Esophagus muscularis mucosa (tissue), 4 donors: Measurements from ENCODE around the gene POGK. TPM values are rescaled to one million over a fixed set of nuclear protein-coding genes. Genes with fewer than 3 reads are reported as not detected.
"Not testable (repeated sequence)": the region's sequence is repeated elsewhere in the genome, so short reads cannot be mapped to it uniquely, and the experiment has no call there.

Experiments used
- DNase-seq: peaks from one replicate; pipeline ENCODE4 v3.0.0-alpha.2; 2017; ENCODE audit errors: extremely low spot score
- H3K27ac ChIP-seq, 4 donors: fragments of 200-600 bp; sonication (generic); replicated peaks in 1 of 4; 1 replicate in 3 of 4; 2 replicates in 1 of 4; pipeline ENCODE4 v1.5.1; 2016 to 2019; ENCODE audit warnings: mild to moderate bottlenecking in 1 of 4
- H3K27me3 ChIP-seq, 4 donors: fragments of 200-600 bp; sonication (generic); one replicate each; pipeline versions ENCODE4 v1.5.1 to v1.6.0; 2016 to 2019
- H3K36me3 ChIP-seq, 4 donors: fragments of 200-600 bp; sonication (generic); one replicate each; pipeline ENCODE4 v1.5.1; 2016 to 2019
- H3K4me1 ChIP-seq, 4 donors: fragments of 200-600 bp; sonication (generic); one replicate each; pipeline ENCODE4 v1.5.1; 2016 to 2019
- H3K4me3 ChIP-seq, 4 donors: fragments of 200-600 bp; sonication (generic); 1 replicate in 2 of 4; 2 replicates in 2 of 4; pipeline ENCODE4 v1.5.1; 2016 to 2019; ENCODE audit warnings: mild to moderate bottlenecking in 4 of 4, moderate library complexity in 1 of 4
- H3K9me3 ChIP-seq, 4 donors: fragments of 200-600 bp; sonication (generic); 1 replicate in 3 of 4; 2 replicates in 1 of 4; pipeline ENCODE4 v1.5.1; 2016 to 2019
- EP300 ChIP-seq: sonication (generic); formaldehyde crosslinking; IDR thresholded peaks from one replicate; pipeline ENCODE4 v1.6.1; 2017; ENCODE audit warnings: antibody characterized with exemption
- POLR2A ChIP-seq: fragments of 450-650 bp; IDR thresholded peaks from one replicate; pipeline ENCODE4 v1.6.1; 2017; ENCODE audit warnings: antibody characterized with exemption, moderate library complexity, mild to moderate bottlenecking, low read depth
- POLR2AphosphoS5 ChIP-seq, 2 donors: sonication (generic); formaldehyde crosslinking; IDR thresholded peaks; one replicate each; pipeline ENCODE4 v1.6.1; 2017; ENCODE audit warnings: antibody characterized with exemption in 2 of 2
- WGBS: methylation state at CpG from one replicate; pipeline ENCODE4 v1.1.5; 2018; 5-methylcytosine and 5-hydroxymethylcytosine counted together
- intact Hi-C: fragments of 100-400 bp; cut with DNase I; formaldehyde crosslinking; loops from one replicate; pipeline ENCODE4 v1.15.1; 2023
- total RNA-seq, 4 donors: library from RNA; depleted of rRNA; stranded (reverse); fragments of >200 nt; gene quantifications; one replicate each; pipeline versions ENCODE4 v1.1.0 to v1.2.1, GENCODE V29; 2016
- TF ChIP-seq, protein P1 (sequence below), 3 experiments: fragments of 200-600 bp in 2 of 3; fragments of 450-650 bp in 1 of 3; sonication (generic) in 2 of 3; IDR thresholded peaks; one replicate each; pipeline ENCODE4 v1.5.1; 2017 to 2019; ENCODE audit warnings: antibody characterized with exemption in 3 of 3, mild to moderate bottlenecking in 2 of 3, moderate library complexity in 1 of 3

POGK gene
- total RNA-seq, 4 donors from 2014 or later: 28.7 to 43.5 (median 36.4) TPM

DNA sequence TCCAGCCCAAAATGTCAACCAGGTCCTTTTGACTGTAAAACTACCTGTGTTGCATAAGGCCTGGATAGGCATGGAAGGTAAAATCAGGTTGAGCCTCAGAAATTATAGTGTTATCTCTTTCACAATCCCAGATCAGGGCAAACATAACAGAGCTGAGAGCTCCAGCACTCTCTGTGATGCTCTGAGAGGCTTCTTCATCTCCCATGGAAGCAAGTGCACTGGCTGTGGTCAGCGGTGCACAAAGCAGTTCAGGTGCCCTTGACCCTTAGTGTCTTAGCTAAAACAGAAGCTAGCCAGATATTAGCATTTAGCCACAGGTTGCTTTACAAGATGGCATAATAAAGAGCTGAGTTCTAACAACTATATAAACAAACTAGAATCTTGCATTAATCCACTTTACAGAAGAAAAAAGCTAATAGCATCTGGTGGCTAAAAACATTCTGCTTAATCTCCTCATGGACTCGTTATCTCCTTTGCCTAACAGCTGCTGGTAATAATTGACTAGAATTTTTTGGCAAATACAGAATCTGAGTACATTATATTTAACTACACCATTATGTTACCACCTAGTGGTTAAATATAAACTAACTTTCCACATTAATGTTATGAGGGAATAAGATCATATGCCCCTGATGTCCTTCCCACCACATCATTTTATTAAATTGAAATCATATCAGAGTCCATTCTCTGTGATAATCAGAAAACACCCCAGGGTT lies 25.6 kb upstream of the POGK start:
- Histone ChIP-seq H3K4me1 (no peaks in the 10 kb centered on the region), H3K9me3 (no peaks in the 10 kb centered on the region), H3K36me3 (no peaks in the 10 kb centered on the region), H3K27ac (no peak overlapping the region), H3K4me3 (no peak overlapping the region), H3K27me3 (peaks cover 0 to 8% (median 0%) of the 10 kb centered on the region in 4 donors)
- DNase-seq: no peak
- intact Hi-C loops: no loop called here
- 48% methylated on average over 2 of the region's 2 CpGs for WGBS
- TF ChIP-seq, protein P1, sequence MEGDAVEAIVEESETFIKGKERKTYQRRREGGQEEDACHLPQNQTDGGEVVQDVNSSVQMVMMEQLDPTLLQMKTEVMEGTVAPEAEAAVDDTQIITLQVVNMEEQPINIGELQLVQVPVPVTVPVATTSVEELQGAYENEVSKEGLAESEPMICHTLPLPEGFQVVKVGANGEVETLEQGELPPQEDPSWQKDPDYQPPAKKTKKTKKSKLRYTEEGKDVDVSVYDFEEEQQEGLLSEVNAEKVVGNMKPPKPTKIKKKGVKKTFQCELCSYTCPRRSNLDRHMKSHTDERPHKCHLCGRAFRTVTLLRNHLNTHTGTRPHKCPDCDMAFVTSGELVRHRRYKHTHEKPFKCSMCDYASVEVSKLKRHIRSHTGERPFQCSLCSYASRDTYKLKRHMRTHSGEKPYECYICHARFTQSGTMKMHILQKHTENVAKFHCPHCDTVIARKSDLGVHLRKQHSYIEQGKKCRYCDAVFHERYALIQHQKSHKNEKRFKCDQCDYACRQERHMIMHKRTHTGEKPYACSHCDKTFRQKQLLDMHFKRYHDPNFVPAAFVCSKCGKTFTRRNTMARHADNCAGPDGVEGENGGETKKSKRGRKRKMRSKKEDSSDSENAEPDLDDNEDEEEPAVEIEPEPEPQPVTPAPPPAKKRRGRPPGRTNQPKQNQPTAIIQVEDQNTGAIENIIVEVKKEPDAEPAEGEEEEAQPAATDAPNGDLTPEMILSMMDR (IDR thresholded peaks at IDR 0.05): no peak
- TF ChIP-seq POLR2A (no peak), POLR2AphosphoS5 (IDR thresholded peaks at IDR 0.05) (no peak), EP300 (no peak)

DNA sequence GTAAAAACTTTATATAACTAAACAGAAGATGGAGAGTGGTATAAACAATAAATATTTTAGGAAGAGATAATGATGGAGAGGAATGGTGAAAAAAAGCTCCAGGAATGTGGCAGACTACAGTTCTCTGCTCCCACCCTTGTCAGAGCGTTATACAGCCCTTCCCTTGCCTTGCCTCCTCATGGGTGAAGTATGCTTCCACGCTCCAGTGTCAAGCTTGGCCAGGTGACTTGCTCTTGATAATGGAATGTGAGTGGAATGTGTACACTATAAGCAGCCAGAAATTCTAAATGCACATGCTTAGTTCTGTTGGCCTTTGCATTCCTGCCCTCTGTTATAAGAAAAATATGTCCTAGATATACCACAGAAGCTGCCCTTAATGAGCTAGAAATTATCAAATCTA lies 24.7 kb upstream of the POGK start:
- 58% methylated on average over 2 of the region's 2 CpGs for WGBS
- Histone ChIP-seq H3K27ac (no peak overlapping the region), H3K4me3 (no peak overlapping the region), H3K27me3 (peaks cover 0 to 8% (median 0%) of the 10 kb centered on the region in 4 donors), H3K36me3 (no peaks in the 10 kb centered on the region), H3K9me3 (peaks cover 0 to 3% (median 1%) of the 10 kb centered on the region in 4 donors), H3K4me1 (no peaks in the 10 kb centered on the region)
- TF ChIP-seq POLR2A (no peak), POLR2AphosphoS5 (IDR thresholded peaks at IDR 0.05) (no peak), EP300 (no peak)
- TF ChIP-seq, protein P1 (IDR thresholded peaks at IDR 0.05): no peak
- DNase-seq: no peak
- intact Hi-C loops: no loop called here

DNA sequence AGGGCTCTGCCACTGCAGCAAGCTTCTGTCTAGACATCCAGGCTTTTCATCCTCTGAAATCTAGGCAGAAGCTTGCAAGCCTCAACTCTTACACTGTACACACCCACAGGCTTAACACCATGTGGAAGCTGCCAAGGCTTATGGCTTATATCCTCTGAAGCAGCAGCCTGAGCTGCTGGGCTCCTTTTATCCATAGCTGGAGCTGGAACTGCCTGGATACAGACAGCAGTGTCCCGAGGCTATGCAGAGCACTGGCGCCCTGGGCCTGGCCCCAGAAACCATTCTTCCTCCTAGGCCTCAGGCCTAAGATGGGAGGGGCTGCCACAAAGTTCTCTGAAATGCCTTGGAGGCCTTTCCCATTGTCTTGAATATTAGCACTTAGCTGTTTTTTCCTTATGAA lies 19.3 kb upstream of the POGK start:
- peaks cover 0 to 20% (median 4%) of the 10 kb centered on the region in 4 donors for H3K9me3 ChIP-seq
- 75% methylated on average over 2 of the region's 2 CpGs for WGBS
- H3K4me1 ChIP-seq: no peaks in the 10 kb centered on the region
- intact Hi-C loops: no loop called here
- H3K27me3 ChIP-seq: peaks cover 0 to 8% (median 0%) of the 10 kb centered on the region in 4 donors
- no peak for TF ChIP-seq EP300
- TF ChIP-seq POLR2A: no peak
- no peak for TF ChIP-seq POLR2AphosphoS5 (IDR thresholded peaks at IDR 0.05)
- TF ChIP-seq, protein P1 (IDR thresholded peaks at IDR 0.05): no peak
- no peaks in the 10 kb centered on the region for H3K36me3 ChIP-seq
- no peak overlapping the region for H3K27ac ChIP-seq
- no peak overlapping the region for H3K4me3 ChIP-seq
- DNase-seq: peak; percentile 42

DNA sequence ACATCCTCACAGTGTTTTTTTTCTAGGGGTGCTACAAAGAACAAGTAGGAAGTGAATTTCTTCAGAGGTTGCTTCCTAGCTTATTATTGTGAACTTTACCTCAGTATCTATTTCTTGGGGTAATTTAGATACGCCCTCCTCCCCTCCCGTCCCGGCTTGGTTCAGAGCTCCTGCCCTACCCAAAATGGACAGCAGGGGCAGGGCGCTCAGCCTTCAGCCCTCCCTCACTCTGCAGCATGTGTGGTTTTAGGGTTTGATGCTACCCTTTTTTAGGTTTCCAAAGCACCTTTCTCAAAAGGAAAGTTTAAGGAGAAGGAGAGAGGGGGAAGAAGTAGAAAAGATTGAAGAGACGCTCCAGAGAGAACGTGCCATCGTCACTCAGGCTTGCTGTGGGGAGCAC lies 16.9 kb upstream of the POGK start:
- no peak overlapping the region for H3K4me3 ChIP-seq
- no peak overlapping the region for H3K27ac ChIP-seq
- intact Hi-C loops: no loop called here
- DNase-seq: no peak
- H3K9me3 ChIP-seq: peaks cover 0 to 20% (median 4%) of the 10 kb centered on the region in 4 donors
- TF ChIP-seq POLR2A: no peak
- TF ChIP-seq, protein P1 (IDR thresholded peaks at IDR 0.05): peak in 2 of 3 experiments; percentile 6 to 19
- no peaks in the 10 kb centered on the region for H3K27me3 ChIP-seq
- H3K36me3 ChIP-seq: no peaks in the 10 kb centered on the region
- H3K4me1 ChIP-seq: no peaks in the 10 kb centered on the region
- whole genome bisulfite sequencing: 52% methylated on average over 7 of the region's 7 CpGs

DNA sequence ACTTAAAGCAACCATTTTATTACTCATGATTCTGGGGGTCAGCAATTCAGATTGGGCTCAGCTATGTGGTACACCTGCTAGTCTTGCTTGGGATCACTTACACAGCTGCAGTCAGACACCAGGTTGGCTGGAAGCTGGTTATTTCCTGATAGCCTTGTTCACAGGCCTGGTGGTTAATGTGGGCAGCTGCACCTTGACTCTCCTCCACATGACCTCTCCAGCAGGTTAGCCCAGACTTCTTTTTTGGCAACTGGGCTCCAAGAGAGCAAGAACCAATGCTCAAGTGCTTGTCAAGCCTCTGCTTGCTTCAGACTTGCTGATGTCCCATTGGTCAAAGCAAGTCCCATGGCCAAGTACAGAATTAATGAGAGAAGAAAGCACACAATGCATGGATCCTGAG lies 11.8 kb upstream of the POGK start:
- Histone ChIP-seq H3K27ac (no peak overlapping the region), H3K4me1 (no peaks in the 10 kb centered on the region), H3K36me3 (no peaks in the 10 kb centered on the region), H3K4me3 (no peak overlapping the region), H3K27me3 (peaks cover 0 to 7% (median 0%) of the 10 kb centered on the region in 4 donors), H3K9me3 (peaks cover 0 to 24% (median 17%) of the 10 kb centered on the region in 4 donors)
- intact Hi-C loops: no loop called here
- DNase-seq: no peak
- no peak for TF ChIP-seq EP300
- TF ChIP-seq POLR2A: no peak
- no peak for TF ChIP-seq POLR2AphosphoS5 (IDR thresholded peaks at IDR 0.05)
- TF ChIP-seq, protein P1 (IDR thresholded peaks at IDR 0.05): no peak

DNA sequence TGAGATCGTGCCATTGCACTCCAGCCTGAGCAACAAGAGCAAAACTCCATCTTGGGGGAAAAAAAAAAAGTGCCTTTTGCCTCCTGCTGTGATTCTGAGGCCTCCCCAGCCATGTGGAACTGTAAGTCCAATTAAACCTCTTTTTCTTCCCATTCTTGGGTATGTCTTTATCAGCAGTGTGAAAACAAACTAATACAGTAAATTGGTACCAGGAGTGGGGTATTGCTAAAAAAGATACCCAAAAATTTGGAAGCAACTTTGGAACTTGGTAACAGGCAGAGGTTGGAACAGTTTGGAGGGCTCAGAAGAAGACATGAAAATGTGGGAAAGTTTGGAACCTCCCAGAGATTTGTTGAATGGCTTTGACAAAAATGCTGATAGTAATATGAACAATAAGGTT lies 9.5 kb upstream of the POGK start:
- H3K9me3 ChIP-seq: peaks cover 0 to 24% (median 17%) of the 10 kb centered on the region in 4 donors
- H3K4me1 ChIP-seq, DNase-seq, H3K27me3 ChIP-seq, H3K4me3 ChIP-seq, H3K27ac ChIP-seq, H3K36me3 ChIP-seq, intact Hi-C loops: not testable (repeated sequence)
- 67% methylated on average over 1 of the region's 1 CpG for WGBS
